Measurements from ENCODE around the gene TMEM255B. TPM values are rescaled to one million over a fixed set of nuclear protein-coding genes. Genes with fewer than 3 reads are reported as not detected.

The TMEM255B gene
- total RNA-seq, 2 donors from 2014 or later, result 0.96 to 4.6 TPM

DNA sequence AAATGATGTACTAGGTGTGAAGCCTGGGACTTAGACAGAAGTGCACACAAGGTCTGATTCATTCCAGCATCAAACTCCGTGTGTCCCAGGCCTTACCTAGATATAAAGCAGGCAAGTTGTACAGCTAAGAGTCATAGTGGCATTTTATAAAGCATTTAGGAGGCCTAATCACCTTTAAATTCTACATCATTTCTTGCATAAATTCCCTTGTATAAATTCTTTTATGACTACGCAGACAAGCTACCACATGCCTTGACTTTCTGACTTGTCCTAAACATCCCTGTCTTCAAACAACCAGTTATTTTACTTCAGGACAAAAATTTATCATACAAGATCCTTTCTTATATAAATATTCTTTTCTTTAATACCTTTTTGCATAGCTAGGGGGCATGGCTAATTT is 22.5 kb downstream of the TMEM255B start:
- intact Hi-C loops (cut with DNase I), result no loop called here
- DNase-seq (ENCODE audit: low spot score), result no peak
- TF ChIP-seq POLR2AphosphoS5 (IDR thresholded peaks at IDR 0.05), result no peak
- TF ChIP-seq, protein P1, sequence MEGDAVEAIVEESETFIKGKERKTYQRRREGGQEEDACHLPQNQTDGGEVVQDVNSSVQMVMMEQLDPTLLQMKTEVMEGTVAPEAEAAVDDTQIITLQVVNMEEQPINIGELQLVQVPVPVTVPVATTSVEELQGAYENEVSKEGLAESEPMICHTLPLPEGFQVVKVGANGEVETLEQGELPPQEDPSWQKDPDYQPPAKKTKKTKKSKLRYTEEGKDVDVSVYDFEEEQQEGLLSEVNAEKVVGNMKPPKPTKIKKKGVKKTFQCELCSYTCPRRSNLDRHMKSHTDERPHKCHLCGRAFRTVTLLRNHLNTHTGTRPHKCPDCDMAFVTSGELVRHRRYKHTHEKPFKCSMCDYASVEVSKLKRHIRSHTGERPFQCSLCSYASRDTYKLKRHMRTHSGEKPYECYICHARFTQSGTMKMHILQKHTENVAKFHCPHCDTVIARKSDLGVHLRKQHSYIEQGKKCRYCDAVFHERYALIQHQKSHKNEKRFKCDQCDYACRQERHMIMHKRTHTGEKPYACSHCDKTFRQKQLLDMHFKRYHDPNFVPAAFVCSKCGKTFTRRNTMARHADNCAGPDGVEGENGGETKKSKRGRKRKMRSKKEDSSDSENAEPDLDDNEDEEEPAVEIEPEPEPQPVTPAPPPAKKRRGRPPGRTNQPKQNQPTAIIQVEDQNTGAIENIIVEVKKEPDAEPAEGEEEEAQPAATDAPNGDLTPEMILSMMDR (IDR thresholded peaks at IDR 0.05), result no peak
- TF ChIP-seq POLR2A (IDR thresholded peaks at IDR 0.05), result no peak
- 40% methylated on average over 2 of the region's 2 CpGs for WGBS
- H3K9me3 ChIP-seq, result no peaks in the 10 kb centered on the region
- no peaks in the 10 kb centered on the region for H3K4me1 ChIP-seq (replicated peaks)
- H3K27ac ChIP-seq, result no peak overlapping the region
- peaks cover 8% of the 10 kb centered on the region for H3K27me3 ChIP-seq (replicated peaks; ENCODE audit: insufficient read depth)
- H3K4me3 ChIP-seq, result no peak overlapping the region
- no peaks in the 10 kb centered on the region for H3K36me3 ChIP-seq

DNA sequence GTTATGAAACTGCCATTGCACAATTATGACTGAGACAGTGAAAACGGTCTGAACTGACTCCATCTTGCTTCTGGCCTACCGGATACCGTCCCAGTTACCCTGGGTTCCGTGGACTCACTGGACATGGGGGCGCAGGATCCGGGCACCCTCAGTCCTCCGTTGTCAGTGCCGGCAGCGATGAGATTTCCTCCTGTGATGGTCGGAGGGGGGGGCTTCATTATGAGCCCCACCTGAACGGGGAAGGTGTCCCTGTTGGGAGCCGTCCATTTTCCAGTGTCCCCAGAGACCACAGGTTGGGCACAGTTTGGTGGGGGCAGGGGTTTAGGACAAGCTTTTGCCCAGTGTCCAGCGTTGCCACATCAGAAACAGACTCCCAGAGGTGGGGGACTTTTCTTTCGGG is 23.4 kb downstream of the TMEM255B start:
- Histone ChIP-seq H3K4me1 (replicated peaks) (no peaks in the 10 kb centered on the region), H3K27me3 (replicated peaks; ENCODE audit: insufficient read depth) (peaks cover 5% of the 10 kb centered on the region), H3K4me3 (no peak overlapping the region), H3K27ac (no peak overlapping the region), H3K9me3 (no peaks in the 10 kb centered on the region), H3K36me3 (no peaks in the 10 kb centered on the region)
- no peak for DNase-seq (ENCODE audit: low spot score)
- no peak for TF ChIP-seq POLR2AphosphoS5 (IDR thresholded peaks at IDR 0.05)
- no peak for TF ChIP-seq POLR2A (IDR thresholded peaks at IDR 0.05)
- TF ChIP-seq, protein P1 (IDR thresholded peaks at IDR 0.05), result no peak
- intact Hi-C loops (cut with DNase I), result no loop called here
- 78% methylated on average over 14 of the region's 14 CpGs for WGBS

GRCh38 chr13:113783200-113783881 is 24.3 kb downstream of the TMEM255B start:
- no peak overlapping the region for H3K27ac ChIP-seq
- no peaks in the 10 kb centered on the region for H3K36me3 ChIP-seq
- H3K4me1 ChIP-seq (replicated peaks), result no peaks in the 10 kb centered on the region
- no peak for DNase-seq (ENCODE audit: low spot score)
- peaks cover 2% of the 10 kb centered on the region for H3K27me3 ChIP-seq (replicated peaks; ENCODE audit: insufficient read depth)
- WGBS, result 70% methylated on average over 12 of the region's 12 CpGs
- TF ChIP-seq POLR2A (IDR thresholded peaks at IDR 0.05) (no peak), POLR2AphosphoS5 (IDR thresholded peaks at IDR 0.05) (no peak)
- TF ChIP-seq, protein P1 (IDR thresholded peaks at IDR 0.05), result no peak
- no peak overlapping the region for H3K4me3 ChIP-seq
- no peaks in the 10 kb centered on the region for H3K9me3 ChIP-seq
- intact Hi-C loops (cut with DNase I), result no loop called here

GRCh38 chr13:113783966-113784644 is 25.1 kb downstream of the TMEM255B start:
- DNase-seq (ENCODE audit: low spot score), result no peak
- Histone ChIP-seq H3K4me1 (replicated peaks) (no peaks in the 10 kb centered on the region), H3K27ac (no peak overlapping the region), H3K27me3 (replicated peaks; ENCODE audit: insufficient read depth) (peaks cover 2% of the 10 kb centered on the region), H3K4me3 (no peak overlapping the region), H3K9me3 (no peaks in the 10 kb centered on the region), H3K36me3 (no peaks in the 10 kb centered on the region)
- TF ChIP-seq POLR2AphosphoS5 (IDR thresholded peaks at IDR 0.05) (no peak), POLR2A (IDR thresholded peaks at IDR 0.05) (no peak)
- TF ChIP-seq, protein P1 (IDR thresholded peaks at IDR 0.05), result no peak
- intact Hi-C loops (cut with DNase I), result no loop called here
- 84% methylated on average over 10 of the region's 10 CpGs for WGBS

GRCh38 chr13:113784645-113785024 is 25.6 kb downstream of the TMEM255B start:
- WGBS, result 85% methylated on average over 5 of the region's 5 CpGs
- intact Hi-C loops (cut with DNase I), result no loop called here
- Histone ChIP-seq H3K4me3 (no peak overlapping the region), H3K4me1 (replicated peaks) (no peaks in the 10 kb centered on the region), H3K36me3 (no peaks in the 10 kb centered on the region), H3K9me3 (no peaks in the 10 kb centered on the region), H3K27ac (no peak overlapping the region), H3K27me3 (replicated peaks; ENCODE audit: insufficient read depth) (peaks cover 2% of the 10 kb centered on the region)
- DNase-seq (ENCODE audit: low spot score), result no peak
- TF ChIP-seq, protein P1 (IDR thresholded peaks at IDR 0.05), result no peak
- no peak for TF ChIP-seq POLR2AphosphoS5 (IDR thresholded peaks at IDR 0.05)
- no peak for TF ChIP-seq POLR2A (IDR thresholded peaks at IDR 0.05)

All from prostate gland (tissue), 2 donors.